Dermis microvascular lymphatic vessel endothelial cell (primary cell): ENCODE results near the gene ARID3A. TPM values are rescaled to one million over a fixed set of nuclear protein-coding genes. Genes with fewer than 3 reads are reported as not detected.
"Not testable (repeated sequence)": the region's sequence is repeated elsewhere in the genome, so short reads cannot be mapped to it uniquely, and the experiment has no call there.

Experiments used
- DNase-seq, 2 donors: peaks; one replicate each; pipeline versions ENCODE4 v3.0.0 to v3.0.0-alpha.2; 2010; ENCODE audit warnings: low read depth in 2 of 2
- total RNA-seq: library from RNA; depleted of rRNA; stranded (reverse); fragments of >200 nt; gene quantifications from 2 replicates; pipeline ENCODE4 v1.2.1, GENCODE V29; 2014

The ARID3A gene
- total RNA-seq, 1 donor from 2014 or later: 4.2 TPM

GRCh38 chr19:945401-946252 is 19.8 kb downstream of the ARID3A start:
- DNase-seq: no peak

- no peak for DNase-seq
Measured at GRCh38 chr19:947090-947706, 21.4 kb downstream of the ARID3A start.

GRCh38 chr19:947707-948539 is 22.1 kb downstream of the ARID3A start:
- no peak for DNase-seq

- DNase-seq: no peak
Measured at GRCh38 chr19:948842-949496, 23.1 kb downstream of the ARID3A start.

- DNase-seq: no peak
Measured at GRCh38 chr19:950352-951066, 24.7 kb downstream of the ARID3A start.

GRCh38 chr19:952049-952679 is 26.3 kb downstream of the ARID3A start:
- no peak for DNase-seq

- no peak for DNase-seq
Measured at GRCh38 chr19:952680-953444, 27.0 kb downstream of the ARID3A start.

GRCh38 chr19:953445-954271 is 27.8 kb downstream of the ARID3A start:
- no peak for DNase-seq

- DNase-seq: no peak
Measured at GRCh38 chr19:954272-954671, 28.4 kb downstream of the ARID3A start.

- no peak for DNase-seq
Measured at GRCh38 chr19:954672-955494, 29.0 kb downstream of the ARID3A start.

- DNase-seq: no peak
Measured at GRCh38 chr19:955803-956765, 30.2 kb downstream of the ARID3A start.

- DNase-seq: no peak
Measured at GRCh38 chr19:956766-957440, 31.1 kb downstream of the ARID3A start.

- not testable (repeated sequence) for DNase-seq
Measured at GRCh38 chr19:957578-957977, 31.7 kb downstream of the ARID3A start.

- DNase-seq: no peak
Measured at GRCh38 chr19:958967-959855, 33.4 kb downstream of the ARID3A start.

GRCh38 chr19:960020-960419 is 34.2 kb downstream of the ARID3A start:
- no peak for DNase-seq
